Progenitor cell of endocrine pancreas (in vitro differentiated cells): ENCODE measurements around the gene TNN. TPM values are rescaled to one million over a fixed set of nuclear protein-coding genes. Genes with fewer than 3 reads are reported as not detected.

ENCODE experiments used
- DNase-seq: peaks from one replicate; pipeline ENCODE4 v3.0.0; 2021; ENCODE audit warnings: low spot score; ENCODE audit not compliant: unreplicated experiment
- H3K27ac Mint-ChIP-seq: 2 replicates; pipeline ENCODE4 v1.8.0; 2021; ENCODE audit warnings: mild to moderate bottlenecking, moderate library complexity, mixed read lengths
- H3K27me3 Mint-ChIP-seq: 2 replicates; pipeline ENCODE4 v1.8.0; 2021; ENCODE audit warnings: mixed read lengths
- H3K36me3 Mint-ChIP-seq: 2 replicates; pipeline ENCODE4 v1.8.0; 2022; ENCODE audit warnings: mixed read lengths; ENCODE audit not compliant: insufficient read depth
- H3K4me1 Mint-ChIP-seq: 2 replicates; pipeline ENCODE4 v1.8.0; 2021; ENCODE audit warnings: low read depth, mixed read lengths
- H3K4me3 Mint-ChIP-seq: 2 replicates; pipeline ENCODE4 v1.8.0; 2021; ENCODE audit warnings: low read depth, mild to moderate bottlenecking, moderate library complexity, mixed read lengths
- H3K9me3 Mint-ChIP-seq: 2 replicates; pipeline ENCODE4 v1.8.0; 2021; ENCODE audit warnings: low read depth, mixed read lengths
- CTCF ChIP-seq: fragments of 200-600 bp; sonication (generic); IDR thresholded peaks from one replicate; pipeline ENCODE4 v1.5.0; 2021; ENCODE audit warnings: antibody characterized with exemption, mild to moderate bottlenecking; ENCODE audit not compliant: unreplicated experiment
- total RNA-seq: library from RNA; stranded (reverse); gene quantifications from 2 replicates; pipeline ENCODE4 v1.2.1, GENCODE V29; 2021

TNN gene
- total RNA-seq, 1 donor from 2014 or later: 0.48 TPM

- no peak overlapping the region for H3K27ac Mint-ChIP-seq
Observed at GRCh38 chr1:175088525-175088951, 20.9 kb downstream of the TNN start.

GRCh38 chr1:175089136-175089718 lies 21.6 kb downstream of the TNN start:
- Mint-ChIP-seq H3K36me3 (no peaks in the 10 kb centered on the region), H3K27ac (no peak overlapping the region), H3K4me3 (no peak overlapping the region), H3K27me3 (no peaks in the 10 kb centered on the region), H3K4me1 (no peaks in the 10 kb centered on the region), H3K9me3 (no peaks in the 10 kb centered on the region)
- TF ChIP-seq CTCF: no peak
- no peak for DNase-seq

More at GRCh38 chr1:175088525-175088951, 20.9 kb downstream of the TNN start:
- no peak for TF ChIP-seq CTCF
- H3K27me3 Mint-ChIP-seq: no peaks in the 10 kb centered on the region
- H3K9me3 Mint-ChIP-seq: no peaks in the 10 kb centered on the region
- no peak overlapping the region for H3K4me3 Mint-ChIP-seq
- no peaks in the 10 kb centered on the region for H3K36me3 Mint-ChIP-seq
- DNase-seq: no peak
- H3K4me1 Mint-ChIP-seq: no peaks in the 10 kb centered on the region

- Mint-ChIP-seq H3K9me3 (no peaks in the 10 kb centered on the region), H3K36me3 (no peaks in the 10 kb centered on the region), H3K4me3 (no peak overlapping the region), H3K27me3 (no peaks in the 10 kb centered on the region), H3K27ac (no peak overlapping the region), H3K4me1 (peaks cover under 1% of the 10 kb centered on the region)
- DNase-seq: no peak
- no peak for TF ChIP-seq CTCF
Observed at GRCh38 chr1:175090780-175091179, 23.1 kb downstream of the TNN start.

GRCh38 chr1:175094626-175095025 lies 27.0 kb downstream of the TNN start:
- no peaks in the 10 kb centered on the region for H3K36me3 Mint-ChIP-seq
- no peak overlapping the region for H3K4me3 Mint-ChIP-seq
- H3K27ac Mint-ChIP-seq: no peak overlapping the region
- no peaks in the 10 kb centered on the region for H3K9me3 Mint-ChIP-seq
- no peak for TF ChIP-seq CTCF
- DNase-seq: no peak
- no peaks in the 10 kb centered on the region for H3K27me3 Mint-ChIP-seq
- peaks cover 6% of the 10 kb centered on the region for H3K4me1 Mint-ChIP-seq

- no peak overlapping the region for H3K4me3 Mint-ChIP-seq
- no peak for DNase-seq
- peaks cover 6% of the 10 kb centered on the region for H3K4me1 Mint-ChIP-seq
- no peaks in the 10 kb centered on the region for H3K9me3 Mint-ChIP-seq
- no peak overlapping the region for H3K27ac Mint-ChIP-seq
- no peaks in the 10 kb centered on the region for H3K36me3 Mint-ChIP-seq
- no peak for TF ChIP-seq CTCF
- no peaks in the 10 kb centered on the region for H3K27me3 Mint-ChIP-seq
Observed at GRCh38 chr1:175095069-175095468, 27.4 kb downstream of the TNN start.
